ENCODE data around the gene RAE1. TPM values are rescaled to one million over a fixed set of nuclear protein-coding genes. Genes with fewer than 3 reads are reported as not detected.
A peak's percentile ranks its signal among the peaks of the same experiment; 100 is the strongest.

RAE1 gene
- total RNA-seq, 2 experiments from 2014 or later: 42.7 to 48.9 TPM

DNA sequence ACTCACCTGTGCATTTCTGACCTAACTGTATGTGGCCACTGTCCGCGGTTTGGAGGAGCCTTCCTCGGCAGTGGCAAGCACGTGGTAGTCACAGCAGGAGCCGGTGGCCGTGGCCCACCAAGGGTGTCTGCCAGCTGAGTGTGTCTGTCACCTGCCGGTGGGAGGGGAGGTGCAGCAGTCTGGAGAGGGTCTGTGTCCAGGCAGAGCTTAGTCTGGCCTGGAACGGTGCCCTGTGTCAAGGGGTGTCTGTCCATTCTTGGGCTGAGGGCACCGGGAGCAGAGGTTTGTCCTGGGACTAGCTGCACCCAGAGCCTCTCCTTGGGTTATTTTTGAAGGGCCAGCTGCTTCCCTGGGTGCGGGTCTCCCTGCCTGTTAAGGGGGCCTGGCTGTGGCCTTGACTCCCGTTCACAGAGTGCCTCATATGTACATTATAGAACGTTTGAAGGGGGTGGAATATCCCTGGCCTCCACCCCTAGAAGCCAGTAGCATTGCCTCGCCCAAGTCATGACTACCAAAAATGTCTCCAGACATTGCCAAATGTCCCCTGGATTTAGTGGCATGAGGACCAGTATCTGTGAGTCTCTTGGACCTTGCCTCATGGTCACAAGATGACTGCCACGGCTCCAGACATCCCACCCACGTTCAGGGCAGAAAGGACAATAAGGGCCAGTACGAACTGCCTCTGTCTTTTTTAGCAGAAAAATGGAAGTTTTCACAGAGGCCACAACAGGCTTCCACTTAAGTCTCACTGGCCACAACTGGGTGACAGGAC is 45.3 kb downstream of the RAE1 start:
- ATAC-seq (no peak), DNase-seq (no peak)
- ChIA-PET CTCF (interaction anchor here (0.6 to 3.0 kb wide), 2 partner anchors 7 to 102 kb away, joined by 3 to 15 read pairs; no protein-coding TSS in a partner anchor), POLR2A (no interaction called here)
- intact Hi-C loops (cut with DNase I, micrococcal nuclease): loop anchor here (5.0 to 10.0 kb wide), 4 partner anchors 101 to 1498 kb away; partner anchors contain the start of genes CASS4 (in 1 of the 2) and PMEPA1 (in 1 of the 2)
- Mint-ChIP-seq H3K4me1 (peaks cover 78% of the 10 kb centered on the region), H3K4me3 (peak overlapping the region; percentile 74), H3K27ac (peak overlapping the region; percentile 99), H3K36me3 (ENCODE audit: low read depth) (peaks cover 86% of the 10 kb centered on the region), H3K9me3 (ENCODE audit: low read depth) (no peaks in the 10 kb centered on the region), H3K27me3 (no peaks in the 10 kb centered on the region)

GRCh38 chr20:57396984-57397692 is 46.1 kb downstream of the RAE1 start:
- no peaks in the 10 kb centered on the region for H3K27me3 Mint-ChIP-seq
- H3K9me3 Mint-ChIP-seq (ENCODE audit: low read depth): no peaks in the 10 kb centered on the region
- peak overlapping the region; percentile 99 for H3K27ac Mint-ChIP-seq
- DNase-seq (peak; percentile 62), ATAC-seq (peak; percentile 11)
- peaks cover 86% of the 10 kb centered on the region for H3K4me1 Mint-ChIP-seq
- peak overlapping the region; percentile 74 for H3K4me3 Mint-ChIP-seq
- peaks cover 91% of the 10 kb centered on the region for H3K36me3 Mint-ChIP-seq (ENCODE audit: low read depth)
- POLR2A ChIA-PET: interaction anchor here (1.1 to 3.2 kb wide), 3 partner anchors 8 to 73 kb away, joined by 3 to 26 read pairs (median 6); no protein-coding TSS in a partner anchor
- intact Hi-C loops (cut with DNase I, micrococcal nuclease): loop anchor here (5.0 to 10.0 kb wide), 4 partner anchors 100 to 1498 kb away; partner anchors contain the start of genes CASS4 (in 1 of the 2) and PMEPA1 (in 1 of the 2)
- CTCF ChIA-PET: interaction anchor here (1.1 to 3.0 kb wide), 3 partner anchors 7 to 101 kb away, joined by 4 to 15 read pairs (median 7); no protein-coding TSS in a partner anchor

- intact Hi-C loops (cut with DNase I, micrococcal nuclease): loop anchor here (1.0 to 10.0 kb wide), 9 partner anchors 8 to 1497 kb away; partner anchors contain the start of genes CASS4 (in 1 of the 2), PMEPA1 (in 1 of the 2) and VAPB (in 1 of the 2)
- no peaks in the 10 kb centered on the region for H3K27me3 Mint-ChIP-seq
- DNase-seq: peak; percentile 72
- ChIA-PET CTCF (interaction anchor here (1.1 to 3.0 kb wide), 5 partner anchors 8 to 1254 kb away, joined by 3 to 15 read pairs (median 4); no protein-coding TSS in a partner anchor), POLR2A (interaction anchor here (1.0 to 3.2 kb wide), 5 partner anchors 8 to 72 kb away, joined by 3 to 26 read pairs (median 6); no protein-coding TSS in a partner anchor)
- H3K4me1 Mint-ChIP-seq: peaks cover 90% of the 10 kb centered on the region
- peak; percentile 16 for ATAC-seq
- peak overlapping the region; percentile 99 for H3K27ac Mint-ChIP-seq
- no peaks in the 10 kb centered on the region for H3K9me3 Mint-ChIP-seq (ENCODE audit: low read depth)
- H3K4me3 Mint-ChIP-seq: peak overlapping the region; percentile 74
- H3K36me3 Mint-ChIP-seq (ENCODE audit: low read depth): peaks cover 91% of the 10 kb centered on the region
Measured at GRCh38 chr20:57397693-57398108, 46.6 kb downstream of the RAE1 start.

- ChIA-PET CTCF (interaction anchor here (0.8 to 3.0 kb wide), 8 partner anchors 9 to 1254 kb away, joined by 3 to 15 read pairs (median 4); no protein-coding TSS in a partner anchor), POLR2A (interaction anchor here (0.6 to 3.2 kb wide), 7 partner anchors 9 to 72 kb away, joined by 3 to 26 read pairs (median 5); no protein-coding TSS in a partner anchor)
- Mint-ChIP-seq H3K9me3 (ENCODE audit: low read depth) (no peaks in the 10 kb centered on the region), H3K4me1 (peaks cover 92% of the 10 kb centered on the region), H3K27ac (peak overlapping the region; percentile 99), H3K27me3 (no peaks in the 10 kb centered on the region), H3K36me3 (ENCODE audit: low read depth) (peaks cover 91% of the 10 kb centered on the region), H3K4me3 (peak overlapping the region; percentile 74)
- intact Hi-C loops (cut with DNase I, micrococcal nuclease): loop anchor here (1.0 to 10.0 kb wide), 9 partner anchors 9 to 1496 kb away; partner anchors contain the start of genes CASS4 (in 1 of the 2), PMEPA1 (in 1 of the 2) and VAPB (in 1 of the 2)
- peak; percentile 69 for ATAC-seq
- peak; percentile 93 for DNase-seq
Measured at GRCh38 chr20:57398231-57398821, 47.3 kb downstream of the RAE1 start.

GRCh38 chr20:57398901-57399535 is 48.0 kb downstream of the RAE1 start:
- intact Hi-C loops (cut with DNase I, micrococcal nuclease): loop anchor here (1.0 to 10.0 kb wide), 9 partner anchors 10 to 1496 kb away; partner anchors contain the start of genes CASS4 (in 1 of the 2), PMEPA1 (in 1 of the 2) and VAPB (in 1 of the 2)
- Mint-ChIP-seq H3K9me3 (ENCODE audit: low read depth) (no peaks in the 10 kb centered on the region), H3K36me3 (ENCODE audit: low read depth) (peaks cover 90% of the 10 kb centered on the region), H3K4me3 (peak overlapping the region; percentile 74), H3K4me1 (peaks cover 91% of the 10 kb centered on the region), H3K27me3 (no peaks in the 10 kb centered on the region), H3K27ac (peak overlapping the region; percentile 99)
- DNase-seq (no peak), ATAC-seq (no peak)
- ChIA-PET POLR2A (interaction anchor here (0.6 to 3.2 kb wide), 7 partner anchors 10 to 37 kb away, joined by 3 to 26 read pairs (median 5); no protein-coding TSS in a partner anchor), CTCF (interaction anchor here (0.8 to 3.0 kb wide), 6 partner anchors 9 to 100 kb away, joined by 3 to 15 read pairs (median 4); no protein-coding TSS in a partner anchor)

- peaks cover 88% of the 10 kb centered on the region for H3K36me3 Mint-ChIP-seq (ENCODE audit: low read depth)
- H3K9me3 Mint-ChIP-seq (ENCODE audit: low read depth): no peaks in the 10 kb centered on the region
- ATAC-seq: peak; percentile 42
- H3K27me3 Mint-ChIP-seq: no peaks in the 10 kb centered on the region
- POLR2A ChIA-PET: interaction anchor here (0.7 to 3.2 kb wide), 4 partner anchors 10 to 36 kb away, joined by 3 to 26 read pairs (median 4); no protein-coding TSS in a partner anchor
- peak overlapping the region; percentile 99 for H3K27ac Mint-ChIP-seq
- CTCF ChIA-PET: interaction anchor here (2.6 to 3.0 kb wide), 2 partner anchors 10 to 99 kb away, joined by 7 to 15 read pairs; no protein-coding TSS in a partner anchor
- peak; percentile 82 for DNase-seq
- intact Hi-C loops (cut with DNase I, micrococcal nuclease): loop anchor here (2.0 to 10.0 kb wide), 7 partner anchors 33 to 1495 kb away; partner anchors contain the start of genes CASS4 (in 1 of the 2), PMEPA1 (in 1 of the 2) and VAPB (in 1 of the 2)
- peak overlapping the region; percentile 74 for H3K4me3 Mint-ChIP-seq
- peaks cover 87% of the 10 kb centered on the region for H3K4me1 Mint-ChIP-seq
Measured at GRCh38 chr20:57399587-57400155, 48.6 kb downstream of the RAE1 start.

DNA sequence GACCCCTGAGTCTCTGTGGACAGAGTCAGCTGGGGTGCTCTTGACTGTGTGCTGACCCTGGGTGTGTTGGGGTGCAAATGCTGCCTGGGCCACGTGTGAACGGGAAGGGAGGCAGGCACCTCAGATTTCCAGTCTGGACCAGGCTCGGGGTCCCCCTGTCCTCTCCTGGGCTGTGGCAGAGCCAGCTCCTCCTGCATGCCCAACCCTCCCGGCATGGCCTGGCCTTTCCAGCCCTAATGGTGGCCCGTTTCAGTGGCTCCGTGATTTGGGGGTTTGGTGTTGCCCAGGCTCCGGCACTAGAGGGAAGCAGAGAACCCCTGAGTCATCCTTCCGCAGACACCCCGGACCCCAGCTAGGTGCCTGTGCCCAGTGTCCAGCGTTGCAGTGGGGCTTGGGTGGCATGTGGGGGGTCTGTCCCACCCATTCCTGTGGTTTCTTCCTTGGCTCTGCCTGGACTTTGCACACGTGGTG is 49.2 kb downstream of the RAE1 start:
- DNase-seq (no peak), ATAC-seq (no peak)
- H3K4me3 Mint-ChIP-seq: peak overlapping the region; percentile 74
- no peaks in the 10 kb centered on the region for H3K27me3 Mint-ChIP-seq
- peaks cover 81% of the 10 kb centered on the region for H3K4me1 Mint-ChIP-seq
- H3K27ac Mint-ChIP-seq: peak overlapping the region; percentile 99
- no peaks in the 10 kb centered on the region for H3K9me3 Mint-ChIP-seq (ENCODE audit: low read depth)
- POLR2A ChIA-PET: interaction anchor here (0.7 to 3.2 kb wide), 2 partner anchors 11 to 37 kb away, joined by 3 to 26 read pairs; no protein-coding TSS in a partner anchor
- H3K36me3 Mint-ChIP-seq (ENCODE audit: low read depth): peaks cover 87% of the 10 kb centered on the region
- intact Hi-C loops (cut with DNase I, micrococcal nuclease): no loop called here
- CTCF ChIA-PET: interaction anchor here (2.3 kb wide), 1 partner anchor 8 kb away, joined by 10 read pairs; no protein-coding TSS in a partner anchor

- Mint-ChIP-seq H3K4me3 (no peak overlapping the region), H3K27me3 (no peaks in the 10 kb centered on the region), H3K4me1 (peaks cover 76% of the 10 kb centered on the region), H3K36me3 (ENCODE audit: low read depth) (peaks cover 82% of the 10 kb centered on the region), H3K27ac (peak overlapping the region; percentile 99), H3K9me3 (ENCODE audit: low read depth) (no peaks in the 10 kb centered on the region)
- intact Hi-C loops (cut with DNase I, micrococcal nuclease): no loop called here
- ChIA-PET CTCF (interaction anchor here (0.6 to 2.3 kb wide), 3 partner anchors 9 to 227 kb away, joined by 3 to 10 read pairs (median 8); no protein-coding TSS in a partner anchor), POLR2A (interaction anchor here (0.7 kb wide), 1 partner anchor 12 kb away, joined by 3 read pairs; no protein-coding TSS in a partner anchor)
- DNase-seq (peak; percentile 48), ATAC-seq (no peak)
Measured at GRCh38 chr20:57400821-57401564, 49.9 kb downstream of the RAE1 start.

- Mint-ChIP-seq H3K4me3 (no peak overlapping the region), H3K9me3 (ENCODE audit: low read depth) (no peaks in the 10 kb centered on the region), H3K36me3 (ENCODE audit: low read depth) (peaks cover 77% of the 10 kb centered on the region), H3K27me3 (no peaks in the 10 kb centered on the region), H3K27ac (peak overlapping the region; percentile 99), H3K4me1 (peaks cover 71% of the 10 kb centered on the region)
- intact Hi-C loops (cut with DNase I, micrococcal nuclease): no loop called here
- ChIA-PET CTCF (interaction anchor here (0.6 to 2.3 kb wide), 3 partner anchors 9 to 226 kb away, joined by 3 to 10 read pairs (median 8); no protein-coding TSS in a partner anchor), POLR2A (interaction anchor here (0.7 to 0.9 kb wide), 2 partner anchors 10 to 11 kb away, joined by 3 read pairs; partner anchors contain the start of gene RBM38)
- DNase-seq (no peak), ATAC-seq (no peak)
Measured at GRCh38 chr20:57401565-57401918, 50.5 kb downstream of the RAE1 start.

All from activated CD4-positive, alpha-beta T cell treated with anti-CD3 and anti-CD28 coated beads for 36 hours (primary cell).